ENCODE measurements around the gene DENND1A.

- no peak for TF ChIP-seq CTCF (IDR thresholded peaks at IDR 0.05; ENCODE audit: insufficient read depth, low read length, poor library complexity, severe bottlenecking)
- TF ChIP-seq EZH2phosphoT487 (conservative IDR thresholded peaks at IDR 0.05; ENCODE audit: low read length) = no peak
Measured at GRCh38 chr9:123825342-123826060, 104.4 kb downstream of the DENND1A start.

Measured in SU-DHL-6 (cell line).